Liver (tissue), 3 donors: ENCODE measurements around the gene DIP2C.

ENCODE experiments used
- CTCF ChIP-seq: fragments of 150-350 bp; IDR thresholded peaks from 2 replicates; pipeline ENCODE4 v1.5.1; 2017; ENCODE audit warnings: improper control_type of control experiment, low read depth, low read length; ENCODE audit not compliant: missing input control
- JUND ChIP-seq, 2 donors: IDR thresholded peaks; 2 replicates each; pipeline ENCODE4 v1.6.1; 2016; ENCODE audit warnings: antibody characterized with exemption in 2 of 2
- MAX ChIP-seq: IDR thresholded peaks from 2 replicates; pipeline ENCODE4 v1.6.1; 2016; ENCODE audit warnings: antibody characterized with exemption
- RXRA ChIP-seq, 2 donors: IDR thresholded peaks; 2 replicates each; pipeline ENCODE4 v1.6.1; 2017 to 2018; ENCODE audit warnings: antibody characterized with exemption in 2 of 2, mild to moderate bottlenecking in 1 of 2
- YY1 ChIP-seq: IDR thresholded peaks from 2 replicates; pipeline ENCODE4 v1.6.1; 2016; ENCODE audit warnings: antibody characterized with exemption, mild to moderate bottlenecking
- donor health status: healthy.
- donor health status: healthy.

GRCh38 chr10:603745-604144, 85.7 kb downstream of the DIP2C start:
- TF ChIP-seq CTCF (no peak), JUND (IDR thresholded peaks at IDR 0.05) (no peak), MAX (no peak), YY1 (no peak), RXRA (IDR thresholded peaks at IDR 0.05) (no peak)
